Measurements from ENCODE around the gene OR6C76.

OR6C76 gene

DNA sequence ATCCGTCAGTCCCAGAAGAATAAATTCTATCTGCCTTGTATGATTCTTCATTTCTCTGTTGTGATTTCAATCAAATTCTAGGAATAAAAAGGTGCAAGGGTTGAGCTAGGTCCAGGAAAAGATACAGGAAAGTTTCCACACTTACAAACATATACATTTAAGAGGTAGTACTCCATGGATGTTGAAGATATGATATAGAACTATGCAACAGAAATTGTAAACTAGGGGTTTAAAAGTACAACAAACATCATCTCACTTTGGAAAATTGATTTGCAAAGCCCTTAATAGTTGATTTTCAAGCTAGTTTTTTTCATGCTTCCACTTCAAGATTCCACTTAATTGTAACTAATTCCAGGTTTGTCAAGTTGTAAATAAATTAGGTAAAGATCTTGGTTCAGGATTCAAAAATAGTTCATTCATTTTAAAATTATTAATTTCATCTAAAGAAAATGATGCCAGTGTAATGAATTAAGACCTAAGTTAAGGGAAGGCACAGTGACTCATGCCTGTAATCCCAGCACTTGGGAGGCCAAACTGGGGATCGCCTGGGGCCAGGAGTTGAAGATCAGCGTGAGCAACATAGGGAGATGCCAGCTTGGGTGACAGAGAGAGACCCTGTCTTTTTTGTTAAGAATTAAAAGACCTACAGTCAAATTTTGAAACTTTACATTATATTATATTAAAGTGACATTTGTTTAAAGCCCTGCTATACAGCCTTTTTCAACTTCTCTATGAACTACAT, 44.2 kb downstream of the OR6C76 start, which contains the start of gene OR6C70:
OR6C70 (minus strand) TSS at position 51 of the 742 bp plus-strand sequence; CDS start at position 51, 0 bp downstream.
- Histone ChIP-seq H3K27ac (ENCODE audit: extremely low read depth, low read depth, low read length) (no peak within 1 kb of the TSS), H3K4me1 (ENCODE audit: control insufficient read depth, insufficient read depth, low read length) (no peaks in the 10 kb centered on the region), H3K9me3 (ENCODE audit: control insufficient read depth, insufficient read depth, low read depth, low read length) (no peaks in the 10 kb centered on the region), H3K36me3 (ENCODE audit: control insufficient read depth in 2 of 2, insufficient read depth in 1 of 2, low read length in 2 of 2) (no peaks in the 10 kb centered on the region), H3K4me3 (ENCODE audit: low read depth, low read length) (no peak within 1 kb of the TSS)
- ChIA-PET POLR2A (no interaction called here), CTCF (interaction anchor here (0.7 kb wide), 1 partner anchor 746 kb away, joined by 3 read pairs; no protein-coding TSS in a partner anchor)
- TF ChIP-seq GLIS1 (tag by site-specific recombination; IDR thresholded peaks at IDR 0.05) = peak; percentile 9; the same call in 1 of the 2 replicates
- TF ChIP-seq IKZF3 (tag by site-specific recombination; IDR thresholded peaks at IDR 0.05) = no peak

GRCh38 chr12:55472264-55472663, 46.2 kb downstream of the OR6C76 start:
- no peak for TF ChIP-seq ZNF664 (tag by site-specific recombination; IDR thresholded peaks at IDR 0.05)
- Histone ChIP-seq H3K36me3 (ENCODE audit: control insufficient read depth in 2 of 2, insufficient read depth in 1 of 2, low read length in 2 of 2) (no peaks in the 10 kb centered on the region), H3K4me1 (ENCODE audit: control insufficient read depth, insufficient read depth, low read length) (no peaks in the 10 kb centered on the region), H3K9me3 (ENCODE audit: control insufficient read depth, insufficient read depth, low read depth, low read length) (no peaks in the 10 kb centered on the region), H3K4me3 (ENCODE audit: low read depth, low read length) (no peak overlapping the region), H3K27ac (ENCODE audit: extremely low read depth, low read depth, low read length) (no peak overlapping the region)
- ChIA-PET POLR2A (no interaction called here), CTCF (interaction anchor here (0.7 kb wide), 2 partner anchors 9 to 11 kb away, joined by 3 to 4 read pairs; no protein-coding TSS in a partner anchor)
